ENCODE results near the gene CARMIL3.

Gene CARMIL3

GRCh38 chr14:24054646-24055045, 2.8 kb downstream of the CARMIL3 start:
- no peak overlapping the region for H3K27ac Mint-ChIP-seq
- no peak overlapping the region for H3K4me3 Mint-ChIP-seq
- peaks cover 32% of the 10 kb centered on the region for H3K4me1 Mint-ChIP-seq
- no peaks in the 10 kb centered on the region for H3K9me3 Mint-ChIP-seq
- H3K36me3 Mint-ChIP-seq = peaks cover 11% of the 10 kb centered on the region
- no peaks in the 10 kb centered on the region for H3K27me3 Mint-ChIP-seq
- no peak for ATAC-seq

GRCh38 chr14:24055971-24056799, 4.4 kb downstream of the CARMIL3 start:
- Mint-ChIP-seq H3K4me1 (peaks cover 19% of the 10 kb centered on the region), H3K4me3 (no peak overlapping the region), H3K9me3 (no peaks in the 10 kb centered on the region), H3K27me3 (no peaks in the 10 kb centered on the region), H3K36me3 (peaks cover 11% of the 10 kb centered on the region), H3K27ac (no peak overlapping the region)
- no peak for ATAC-seq

DNA sequence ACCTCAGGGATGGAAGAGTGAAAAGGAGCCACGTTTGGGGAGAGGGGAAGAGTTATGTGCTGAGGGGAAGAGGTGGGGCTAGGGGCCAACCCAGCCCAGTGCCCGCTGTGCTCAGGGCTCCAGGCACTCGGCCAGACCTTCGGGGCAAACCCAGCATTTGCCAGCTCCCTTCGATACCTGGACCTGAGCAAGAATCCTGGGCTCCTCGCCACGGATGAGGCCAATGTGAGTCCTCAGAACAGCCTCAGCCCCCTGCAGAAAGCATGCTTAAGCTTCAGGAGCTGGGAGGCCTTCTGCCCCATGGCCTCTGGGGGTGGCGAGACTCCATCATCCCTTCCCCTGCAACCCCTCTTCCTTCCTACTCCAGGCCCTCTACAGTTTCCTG, 5.0 kb downstream of the CARMIL3 start:
- H3K27me3 Mint-ChIP-seq = no peaks in the 10 kb centered on the region

GRCh38 chr14:24057271-24057670, 5.5 kb downstream of the CARMIL3 start:
- Mint-ChIP-seq H3K27ac (no peak overlapping the region), H3K27me3 (no peaks in the 10 kb centered on the region), H3K4me3 (no peak overlapping the region)

More for the DNA sequence above, 5.0 kb downstream of the CARMIL3 start:
- Mint-ChIP-seq H3K9me3 (no peaks in the 10 kb centered on the region), H3K4me1 (peaks cover 16% of the 10 kb centered on the region), H3K4me3 (no peak overlapping the region), H3K27ac (no peak overlapping the region), H3K36me3 (peaks cover 11% of the 10 kb centered on the region)
- ATAC-seq = no peak

DNA sequence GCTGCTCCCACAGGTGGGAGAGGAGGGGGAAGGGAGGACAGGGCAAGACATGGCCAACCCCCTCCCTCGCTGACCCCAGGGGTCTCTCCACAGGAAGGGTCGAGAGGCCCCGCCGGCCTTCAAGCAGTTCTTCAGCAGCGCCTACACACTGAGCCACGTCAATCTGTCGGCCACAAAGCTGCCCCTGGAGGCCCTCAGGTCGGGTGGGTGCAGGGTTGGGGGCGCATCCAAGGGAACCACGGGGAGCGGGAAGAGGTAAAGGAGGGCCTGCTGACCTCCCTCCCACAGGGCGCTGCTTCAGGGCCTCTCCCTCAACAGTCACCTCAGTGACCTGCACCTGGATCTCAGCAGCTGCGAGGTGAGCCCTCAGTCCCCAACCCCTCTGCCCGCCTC, 6.1 kb downstream of the CARMIL3 start:
- H3K4me3 Mint-ChIP-seq = no peak overlapping the region
- H3K27me3 Mint-ChIP-seq = no peaks in the 10 kb centered on the region
- no peak for ATAC-seq
- peaks cover 12% of the 10 kb centered on the region for H3K4me1 Mint-ChIP-seq
- H3K36me3 Mint-ChIP-seq = peaks cover 11% of the 10 kb centered on the region
- H3K27ac Mint-ChIP-seq = no peak overlapping the region
- H3K9me3 Mint-ChIP-seq = no peaks in the 10 kb centered on the region

More at GRCh38 chr14:24057271-24057670, 5.5 kb downstream of the CARMIL3 start:
- Mint-ChIP-seq H3K9me3 (no peaks in the 10 kb centered on the region), H3K36me3 (peaks cover 11% of the 10 kb centered on the region), H3K4me1 (peaks cover 16% of the 10 kb centered on the region)
- no peak for ATAC-seq

DNA sequence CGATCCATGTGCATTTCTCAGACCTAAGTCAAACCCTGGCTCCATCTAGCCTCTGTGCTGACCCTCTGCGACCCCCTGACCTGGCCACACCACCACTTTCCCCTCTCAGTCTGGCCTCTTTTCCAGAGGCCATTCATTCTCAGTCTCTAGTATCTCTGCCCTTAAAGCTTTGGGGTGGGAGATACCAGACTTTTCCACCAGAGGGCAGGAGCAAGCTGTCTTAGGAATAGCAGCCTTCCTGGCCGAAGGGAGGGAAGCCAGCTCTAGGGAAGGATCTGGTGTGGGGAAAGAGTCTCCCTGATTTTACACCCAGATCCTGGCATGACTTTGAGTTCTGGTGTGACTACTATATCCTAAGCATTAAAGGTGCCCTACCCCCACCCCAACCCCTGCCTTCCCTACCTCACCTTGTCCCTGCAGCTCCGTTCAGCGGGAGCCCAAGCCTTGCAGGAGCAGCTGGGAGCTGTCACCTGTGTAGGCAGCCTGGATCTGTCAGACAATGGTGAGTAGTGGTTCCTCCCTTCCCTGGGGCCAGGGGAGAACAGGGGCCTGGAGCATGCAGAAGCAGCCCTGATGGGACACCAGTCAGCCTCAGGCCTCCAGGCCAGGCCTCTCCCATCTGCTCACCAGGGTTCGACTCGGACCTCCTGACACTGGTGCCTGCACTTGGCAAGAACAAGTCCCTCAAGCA, 6.6 kb downstream of the CARMIL3 start:
- Mint-ChIP-seq H3K36me3 (peaks cover 11% of the 10 kb centered on the region), H3K9me3 (no peaks in the 10 kb centered on the region), H3K27ac (no peak overlapping the region), H3K4me3 (no peak overlapping the region), H3K27me3 (no peaks in the 10 kb centered on the region), H3K4me1 (peaks cover 7% of the 10 kb centered on the region)
- no peak for ATAC-seq

DNA sequence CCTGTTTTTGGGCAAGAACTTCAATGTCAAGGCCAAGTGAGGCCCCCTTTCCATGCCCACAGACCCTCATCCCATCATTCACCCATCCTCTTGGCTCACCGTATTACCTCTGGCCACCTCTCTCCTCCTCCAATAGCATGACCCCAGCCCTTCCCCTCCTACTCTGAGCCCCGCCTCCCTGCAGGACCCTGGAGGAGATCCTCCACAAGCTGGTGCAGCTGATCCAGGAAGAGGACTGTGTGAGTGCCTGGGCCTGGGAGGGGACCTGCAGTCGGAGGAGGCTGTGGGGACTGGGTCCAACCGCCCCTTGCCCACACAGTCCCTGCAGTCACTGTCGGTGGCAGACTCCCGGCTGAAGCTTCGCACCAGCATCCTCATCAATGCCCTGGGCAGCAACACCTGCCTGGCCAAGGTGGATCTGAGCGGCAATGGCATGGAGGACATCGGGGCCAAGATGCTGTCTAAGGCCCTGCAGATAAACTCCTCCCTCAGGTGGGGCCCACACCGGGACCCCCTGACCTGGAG, 7.2 kb downstream of the CARMIL3 start:
- H3K27ac Mint-ChIP-seq = no peak overlapping the region
- peaks cover 11% of the 10 kb centered on the region for H3K36me3 Mint-ChIP-seq
- H3K27me3 Mint-ChIP-seq = no peaks in the 10 kb centered on the region
- ATAC-seq = no peak
- peaks cover 5% of the 10 kb centered on the region for H3K4me1 Mint-ChIP-seq
- H3K9me3 Mint-ChIP-seq = no peaks in the 10 kb centered on the region
- H3K4me3 Mint-ChIP-seq = no peak overlapping the region

DNA sequence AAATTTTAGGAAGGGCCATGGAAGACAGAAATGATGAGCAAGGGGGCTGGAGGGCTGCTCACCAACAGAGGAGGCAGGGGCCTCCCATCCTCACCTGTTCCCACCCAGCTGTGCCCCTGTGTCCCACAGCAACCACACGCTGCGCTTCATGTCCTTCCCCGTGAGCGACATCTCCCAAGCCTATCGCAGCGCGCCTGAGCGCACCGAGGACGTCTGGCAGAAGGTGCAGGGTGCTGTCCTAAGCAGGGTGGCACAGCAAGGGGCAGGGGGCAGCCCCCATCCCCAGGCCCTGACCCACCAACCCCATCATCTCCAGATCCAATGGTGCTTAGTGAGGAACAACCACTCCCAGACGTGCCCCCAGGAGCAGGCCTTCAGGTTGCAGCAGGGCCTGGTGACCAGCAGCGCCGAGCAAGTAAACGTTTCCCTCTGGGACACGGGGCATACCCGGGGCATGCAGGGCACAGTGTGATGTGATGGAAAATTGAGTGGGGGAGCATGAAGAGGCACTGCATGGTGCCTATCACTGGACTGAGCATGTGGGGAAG, 8.1 kb downstream of the CARMIL3 start:
- no peak for ATAC-seq
- no peaks in the 10 kb centered on the region for H3K9me3 Mint-ChIP-seq
- H3K36me3 Mint-ChIP-seq = peaks cover 7% of the 10 kb centered on the region
- no peaks in the 10 kb centered on the region for H3K27me3 Mint-ChIP-seq
- no peak overlapping the region for H3K27ac Mint-ChIP-seq
- peaks cover 5% of the 10 kb centered on the region for H3K4me1 Mint-ChIP-seq
- no peak overlapping the region for H3K4me3 Mint-ChIP-seq

- ATAC-seq = no peak
- H3K9me3 Mint-ChIP-seq = no peaks in the 10 kb centered on the region
- no peak overlapping the region for H3K4me3 Mint-ChIP-seq
Observed at GRCh38 chr14:24060443-24060842, 8.6 kb downstream of the CARMIL3 start.

GRCh38 chr14:24060984-24061913, 9.4 kb downstream of the CARMIL3 start:
- Mint-ChIP-seq H3K27ac (no peak overlapping the region), H3K4me3 (no peak overlapping the region), H3K4me1 (peaks cover 5% of the 10 kb centered on the region), H3K27me3 (no peaks in the 10 kb centered on the region), H3K36me3 (no peaks in the 10 kb centered on the region), H3K9me3 (no peaks in the 10 kb centered on the region)
- ATAC-seq = no peak

More at GRCh38 chr14:24060443-24060842, 8.6 kb downstream of the CARMIL3 start:
- Mint-ChIP-seq H3K4me1 (peaks cover 5% of the 10 kb centered on the region), H3K36me3 (peaks cover 2% of the 10 kb centered on the region), H3K27me3 (no peaks in the 10 kb centered on the region), H3K27ac (no peak overlapping the region)

- no peaks in the 10 kb centered on the region for H3K9me3 Mint-ChIP-seq
- peaks cover 5% of the 10 kb centered on the region for H3K4me1 Mint-ChIP-seq
- no peak overlapping the region for H3K27ac Mint-ChIP-seq
Observed at GRCh38 chr14:24062216-24062980, 10.6 kb downstream of the CARMIL3 start.

DNA sequence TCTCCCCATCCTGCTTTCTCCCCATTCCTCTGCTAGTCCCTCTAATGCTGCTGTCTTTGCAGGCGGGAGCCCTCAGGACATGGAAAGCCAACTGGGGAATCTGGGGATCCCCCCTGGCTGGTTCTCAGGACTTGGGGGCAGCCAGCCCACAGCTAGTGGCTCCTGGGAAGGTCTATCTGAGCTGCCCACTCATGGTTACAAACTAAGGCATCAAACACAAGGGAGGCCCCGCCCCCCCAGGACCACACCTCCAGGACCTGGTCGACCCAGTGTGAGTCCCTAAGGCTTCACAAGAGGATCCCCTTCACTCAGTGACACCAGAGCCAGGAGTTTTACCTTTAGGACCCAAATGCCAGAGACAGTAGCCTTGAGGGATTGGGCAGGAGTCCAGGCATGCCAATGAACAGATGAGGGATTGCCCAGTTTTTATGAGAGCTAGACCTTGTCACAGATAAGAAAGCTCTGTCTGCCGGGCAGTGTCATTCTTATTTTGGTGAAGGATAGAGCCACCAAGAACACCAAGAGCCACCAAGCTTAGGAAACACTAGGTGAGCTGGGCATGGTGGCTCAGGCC, 11.5 kb downstream of the CARMIL3 start:
- H3K4me3 Mint-ChIP-seq = no peak overlapping the region
- ATAC-seq = no peak
- peaks cover under 1% of the 10 kb centered on the region for H3K4me1 Mint-ChIP-seq
- no peak overlapping the region for H3K27ac Mint-ChIP-seq
- no peaks in the 10 kb centered on the region for H3K27me3 Mint-ChIP-seq
- no peaks in the 10 kb centered on the region for H3K9me3 Mint-ChIP-seq
- H3K36me3 Mint-ChIP-seq = no peaks in the 10 kb centered on the region

More at GRCh38 chr14:24062216-24062980, 10.6 kb downstream of the CARMIL3 start:
- ATAC-seq = no peak
- no peaks in the 10 kb centered on the region for H3K27me3 Mint-ChIP-seq
- H3K36me3 Mint-ChIP-seq = no peaks in the 10 kb centered on the region
- H3K4me3 Mint-ChIP-seq = no peak overlapping the region

DNA sequence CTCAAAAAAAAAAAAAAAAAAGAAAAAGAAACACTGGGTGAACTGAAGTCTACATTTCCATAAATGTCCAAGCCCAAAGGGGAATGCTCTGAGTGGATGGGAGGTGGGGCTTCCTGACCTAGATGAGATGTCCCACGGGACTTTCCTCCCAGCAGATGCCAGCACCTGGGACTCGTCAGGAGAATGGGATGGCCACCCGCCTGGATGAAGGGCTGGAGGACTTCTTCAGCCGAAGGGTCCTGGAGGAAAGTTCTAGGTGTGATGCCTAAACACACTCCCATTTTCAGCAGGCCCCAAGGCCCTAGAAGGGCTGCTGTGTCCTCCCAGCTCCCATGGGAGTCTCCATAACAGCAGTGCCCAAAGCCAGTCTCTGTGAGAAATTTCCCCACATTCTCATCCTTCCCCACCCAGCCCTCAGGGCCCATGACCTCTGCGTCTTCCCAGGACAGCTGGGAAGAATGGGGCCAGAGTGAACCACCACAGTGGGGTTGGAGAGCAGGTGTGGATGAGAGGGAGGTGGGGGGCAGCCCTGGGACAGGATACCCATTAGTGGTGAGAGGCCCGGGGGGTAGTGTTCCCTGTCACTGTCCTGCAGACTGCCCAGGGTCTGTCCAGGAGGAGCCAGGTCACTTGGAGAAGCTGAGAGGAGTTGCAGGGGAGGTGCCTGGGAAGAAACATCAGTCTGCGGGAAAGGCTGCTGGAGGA, 12.4 kb downstream of the CARMIL3 start:
- no peak overlapping the region for H3K27ac Mint-ChIP-seq
- no peaks in the 10 kb centered on the region for H3K4me1 Mint-ChIP-seq
- H3K27me3 Mint-ChIP-seq = no peaks in the 10 kb centered on the region
- no peak for ATAC-seq
- H3K9me3 Mint-ChIP-seq = no peaks in the 10 kb centered on the region
- no peaks in the 10 kb centered on the region for H3K36me3 Mint-ChIP-seq
- H3K4me3 Mint-ChIP-seq = no peak overlapping the region

Measured in stimulated activated memory B cell treated with anti-CD40 and anti-IgM and Interleukin-4, amounts not matched to agents 10 μg/mL and 1 μg/mL and 100 μg/mL, for 72 hours (primary cell).